ENCODE data around the gene SH3RF3.

Gene SH3RF3

DNA sequence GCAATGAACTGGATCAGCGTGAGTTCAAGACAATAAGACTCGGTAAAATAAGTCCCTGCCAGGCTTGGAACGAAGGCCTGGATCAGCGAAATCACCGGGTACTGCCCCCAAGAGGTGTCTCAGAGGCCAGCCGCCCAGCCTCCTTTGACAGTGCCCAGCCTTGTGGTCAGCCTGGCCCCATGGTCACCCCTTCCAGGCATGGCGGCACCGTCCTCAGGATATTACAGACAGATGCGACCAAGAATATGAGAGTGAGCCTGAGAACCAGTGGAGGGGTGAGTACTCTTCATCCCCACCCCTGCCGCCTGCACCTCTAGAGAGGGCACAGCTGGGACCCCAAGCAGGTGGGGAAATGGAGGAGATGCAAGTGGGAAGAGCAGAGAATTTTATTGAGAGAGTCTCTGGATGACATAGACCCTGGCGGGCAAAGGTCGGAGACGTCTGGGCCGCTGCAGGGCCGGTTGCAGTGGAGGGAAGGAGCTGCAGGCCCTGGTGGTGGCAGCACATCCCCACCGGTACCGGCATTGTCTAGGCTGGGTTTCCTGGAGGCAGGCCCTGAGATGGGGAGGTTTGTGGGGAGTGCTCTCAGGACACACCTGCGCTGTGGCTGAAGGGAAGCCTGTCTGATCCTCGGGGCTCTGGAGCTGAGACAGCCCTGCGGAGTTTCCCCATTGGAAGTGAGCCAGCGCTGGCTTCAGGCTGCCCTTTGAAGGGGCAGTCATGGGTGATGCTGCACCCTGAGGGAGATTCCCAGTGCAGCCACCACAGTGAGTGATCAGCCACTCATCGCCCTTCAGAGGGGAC, 294.8 kb downstream of the SH3RF3 start:
- DNase-seq = no peak

DNA sequence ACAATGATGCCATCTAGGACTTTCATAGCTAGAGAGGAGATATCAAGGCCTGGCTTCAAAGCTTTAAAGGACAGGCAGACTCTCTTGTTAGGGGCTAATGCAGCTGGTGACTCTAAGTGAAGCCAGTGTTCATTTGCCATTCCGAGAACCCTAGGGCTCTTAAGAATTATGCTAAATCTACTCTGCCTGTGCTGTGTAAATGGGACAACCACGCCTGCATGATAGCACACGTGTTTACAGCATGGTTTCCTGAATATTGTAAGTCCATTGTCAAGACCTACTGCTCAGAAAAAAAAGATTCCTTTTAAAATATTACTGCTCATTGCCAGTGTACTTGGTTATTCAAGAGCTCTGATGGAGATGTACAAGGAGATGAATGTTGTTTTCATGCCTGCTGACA, 296.4 kb downstream of the SH3RF3 start:
- no peak for DNase-seq

DNA sequence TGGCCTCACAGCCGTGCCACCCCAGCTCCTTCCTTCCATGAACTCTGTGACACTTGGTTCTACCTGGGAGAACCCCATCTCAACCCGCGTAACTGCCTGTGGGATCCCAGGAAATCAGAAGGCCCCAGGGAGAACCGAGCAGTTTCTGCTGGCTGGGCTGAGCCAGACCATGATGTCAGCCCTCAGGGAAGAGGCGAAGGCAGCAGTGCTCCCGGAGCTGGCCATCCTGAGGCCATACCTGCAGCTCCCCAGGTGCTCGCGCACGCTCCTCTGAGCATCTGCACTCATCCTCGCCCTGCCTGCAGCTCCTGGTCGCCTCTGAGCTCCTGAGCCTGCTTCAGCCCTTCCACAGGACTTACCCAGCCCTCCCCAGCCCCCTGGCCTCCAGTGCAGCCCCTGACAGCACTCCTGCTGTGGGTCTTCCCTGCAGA, 298.7 kb downstream of the SH3RF3 start:
- DNase-seq = no peak

DNA sequence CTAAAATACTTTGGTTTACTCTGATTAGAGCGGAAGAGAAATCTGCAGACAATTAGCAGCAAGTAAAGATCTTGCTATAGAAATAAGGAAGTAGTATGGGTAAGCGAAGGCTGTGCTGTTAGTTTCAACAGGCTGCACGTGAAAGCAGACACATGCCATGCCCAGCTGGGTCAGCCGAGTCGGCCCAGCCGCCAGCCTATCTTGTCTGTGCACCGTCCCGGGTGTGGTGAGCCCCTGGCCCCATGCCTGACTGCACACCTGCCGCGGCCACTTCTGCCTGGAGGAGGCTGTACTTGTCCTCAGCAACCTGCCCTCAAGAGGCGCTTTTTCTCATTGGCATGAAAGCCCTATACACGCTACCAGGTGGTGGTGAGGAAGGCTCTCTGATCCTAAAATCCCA, 299.3 kb downstream of the SH3RF3 start:
- DNase-seq = no peak

DNA sequence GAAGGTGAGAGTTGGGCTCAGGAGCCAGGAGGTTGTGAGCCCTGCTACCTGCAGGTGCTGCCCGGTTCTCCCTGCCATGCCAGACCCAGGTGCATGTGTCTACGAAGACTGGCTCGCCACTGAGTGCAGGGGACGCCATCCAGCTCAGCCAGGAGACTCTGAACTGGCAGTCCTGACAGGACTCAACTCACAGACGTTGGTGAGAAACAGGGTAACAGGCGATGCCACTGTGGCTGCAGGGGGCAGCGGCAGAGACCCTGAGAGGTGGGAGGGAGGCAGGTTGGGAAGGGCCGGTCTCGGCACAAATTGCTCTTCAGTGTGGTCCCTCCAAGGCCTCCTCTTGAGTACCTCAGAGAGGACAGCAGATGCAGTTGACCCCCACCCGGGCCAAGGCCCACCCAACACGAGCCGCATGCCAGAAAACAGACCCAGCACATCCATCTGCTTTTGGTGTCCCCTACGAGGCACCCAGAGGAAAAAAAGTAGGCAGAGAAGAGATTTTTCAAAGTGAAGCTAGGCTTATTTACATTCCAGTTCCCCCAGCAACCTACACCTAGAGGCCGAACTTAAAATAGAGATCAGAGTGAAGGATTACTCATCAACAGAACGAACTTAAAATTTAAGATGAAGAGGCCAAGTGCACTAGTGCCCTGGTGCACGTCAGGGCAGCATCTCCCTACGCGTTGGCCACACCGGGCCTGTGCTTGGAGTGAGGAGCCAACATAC, 300.0 kb downstream of the SH3RF3 start:
- no peak for DNase-seq

DNA sequence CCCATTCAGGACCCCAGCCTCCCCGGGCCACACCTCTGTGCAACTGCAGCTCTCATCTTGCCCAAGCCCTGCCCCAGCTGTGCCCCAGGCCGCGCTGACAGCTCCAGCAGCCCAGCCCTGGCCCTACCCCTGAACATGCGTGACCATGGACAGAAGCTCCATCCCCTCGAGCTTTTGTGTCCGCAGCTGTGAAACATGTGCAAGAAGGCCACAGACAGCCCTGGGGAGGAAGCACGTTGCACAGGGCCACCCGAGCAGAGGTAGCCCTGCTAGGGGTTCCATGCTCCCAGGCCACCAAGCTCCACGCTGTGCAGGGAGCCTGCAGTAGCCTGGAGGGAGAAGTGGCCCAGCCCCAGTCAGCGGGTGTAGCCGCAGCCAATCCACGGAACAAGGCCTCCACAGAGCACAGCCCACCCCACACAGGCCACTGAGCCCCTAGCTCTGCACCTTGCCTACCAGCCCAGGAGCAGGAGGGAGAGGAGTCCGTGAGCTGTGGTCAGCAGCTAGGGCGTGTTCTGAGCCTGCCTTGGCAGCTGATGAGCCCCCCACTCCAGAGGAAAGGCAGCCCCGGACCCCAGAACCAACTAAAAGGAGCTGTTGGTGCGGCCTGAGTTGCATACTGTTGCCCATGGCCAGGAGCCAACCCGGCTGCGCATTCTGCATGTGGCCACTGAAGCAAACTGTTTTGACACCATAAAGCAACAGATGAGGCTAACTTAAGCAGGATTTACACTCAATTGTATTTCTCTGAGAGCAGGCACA, 300.7 kb downstream of the SH3RF3 start:
- no peak for DNase-seq

DNA sequence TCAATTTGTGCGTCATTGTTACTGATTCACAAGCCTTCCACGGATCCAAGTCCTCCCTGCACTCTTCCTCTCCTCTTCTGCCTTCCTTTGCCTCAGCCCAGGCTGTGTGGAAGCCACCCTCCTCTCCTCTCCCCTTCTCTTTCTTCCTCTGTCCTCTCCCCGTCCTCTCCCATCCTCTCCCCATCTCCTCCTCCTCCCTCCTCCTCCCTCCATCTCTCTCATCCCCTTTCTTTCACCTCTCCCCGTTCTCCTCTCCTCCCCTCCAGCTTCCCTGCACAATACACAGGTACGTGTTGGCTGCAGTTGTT, 301.3 kb downstream of the SH3RF3 start:
- no peak for DNase-seq

DNA sequence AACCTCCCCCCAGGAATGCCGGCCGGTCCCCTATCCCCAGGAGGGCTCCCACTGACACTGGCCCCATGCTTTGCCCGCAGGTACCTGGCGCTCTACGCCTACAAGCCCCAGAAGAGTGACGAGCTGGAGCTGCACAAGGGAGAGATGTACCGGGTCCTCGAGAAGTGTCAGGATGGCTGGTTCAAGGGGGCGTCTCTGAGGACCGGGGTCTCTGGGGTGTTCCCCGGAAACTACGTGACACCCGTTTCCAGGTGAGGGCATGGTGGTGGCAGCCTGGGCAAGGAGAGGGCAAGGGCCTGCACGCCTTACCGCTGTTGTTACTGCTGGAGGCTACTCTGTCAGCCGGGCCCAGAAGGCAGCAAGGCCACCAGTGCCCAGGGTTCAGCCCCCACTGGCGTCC, 303.4 kb downstream of the SH3RF3 start:
- no peak for DNase-seq

DNA sequence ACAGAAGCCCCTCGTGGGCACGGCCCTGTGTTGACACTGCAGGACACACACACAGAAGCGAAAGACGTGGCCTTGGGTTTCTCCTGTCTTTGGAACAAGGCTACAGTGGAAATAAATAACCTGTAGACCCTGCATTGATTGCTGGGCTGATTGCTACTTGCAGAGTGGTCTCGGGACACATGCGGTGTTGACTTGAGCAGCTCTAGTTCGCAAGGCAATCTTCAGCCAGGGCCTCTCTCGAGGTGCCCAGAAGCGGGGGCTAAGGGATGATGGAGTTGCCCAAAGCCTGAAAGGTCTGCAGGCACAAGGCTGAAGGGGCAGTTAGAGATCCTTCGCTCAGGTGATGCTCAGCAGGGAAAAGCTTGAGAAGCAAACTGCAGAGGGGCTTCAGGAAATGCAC, 304.5 kb downstream of the SH3RF3 start:
- DNase-seq = no peak

DNA sequence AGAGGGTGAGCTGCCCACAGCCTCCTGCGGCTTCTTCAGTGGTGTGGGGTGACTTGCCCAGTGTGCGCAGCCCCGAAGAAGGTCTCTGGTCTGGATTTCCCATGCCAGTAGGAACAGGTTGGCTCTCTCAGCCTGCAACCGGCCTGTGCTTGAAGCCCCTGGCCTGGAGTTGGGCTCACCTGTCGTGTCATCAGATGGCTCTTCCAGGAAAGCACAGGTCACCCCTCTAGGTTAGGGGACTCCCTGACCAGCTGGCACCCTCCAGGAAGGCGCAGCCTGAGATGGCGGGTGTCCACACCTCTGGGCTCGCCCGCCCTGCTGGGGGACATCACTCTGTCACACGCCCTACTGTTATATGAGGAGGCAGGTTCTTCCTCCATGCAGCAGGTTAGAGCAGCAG, 304.9 kb downstream of the SH3RF3 start:
- no peak for DNase-seq

DNA sequence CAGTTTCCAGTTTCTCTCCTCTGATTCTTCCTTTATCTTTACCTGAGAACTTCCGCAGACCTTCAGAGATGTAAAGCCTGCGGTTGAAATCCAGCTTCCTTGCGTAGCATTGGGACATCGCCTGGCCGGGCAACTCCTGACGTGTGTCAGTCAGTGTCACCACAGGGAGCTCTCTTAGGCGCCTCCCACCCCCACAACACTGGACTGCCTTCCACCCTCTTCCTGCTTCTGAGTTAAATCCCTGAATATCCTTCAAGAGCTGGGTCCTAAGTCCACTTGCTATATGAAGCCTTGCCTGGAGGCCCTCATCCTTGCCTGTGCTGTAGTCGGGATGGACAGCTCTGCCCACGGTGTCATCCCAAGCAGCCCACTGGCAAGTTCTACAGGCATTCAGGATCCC, 305.3 kb downstream of the SH3RF3 start:
- DNase-seq = no peak

DNA sequence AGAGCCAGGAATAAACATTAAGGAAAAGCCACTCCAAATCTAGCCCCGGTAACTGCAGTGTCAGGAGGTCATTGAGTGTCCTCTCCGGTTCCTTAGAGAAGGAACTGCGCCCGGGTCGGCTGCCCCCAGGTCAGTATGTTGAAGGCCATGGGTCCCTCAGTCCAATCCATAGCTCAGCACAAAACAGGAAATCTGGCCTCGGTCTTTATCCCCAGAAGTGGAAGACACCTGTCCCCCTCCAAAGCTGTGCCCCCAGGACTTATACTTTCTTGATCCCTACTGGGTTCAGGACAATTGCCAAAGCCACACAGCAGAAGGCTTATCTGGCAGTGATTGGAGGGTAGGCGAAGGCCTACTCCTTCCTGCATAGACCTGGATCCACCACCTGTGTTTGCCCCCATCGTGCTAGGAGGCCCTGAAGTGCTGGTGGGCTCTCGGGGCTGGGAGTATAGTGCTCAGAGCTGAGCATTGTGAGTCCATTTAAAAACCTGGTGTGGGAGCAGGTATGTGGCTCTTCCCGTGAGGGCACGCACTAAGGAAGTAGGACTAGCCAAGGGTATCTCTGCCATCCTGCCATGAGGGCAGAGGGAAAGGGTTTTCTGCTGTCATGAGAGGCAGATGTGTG, 306.2 kb downstream of the SH3RF3 start:
- no peak for DNase-seq

DNA sequence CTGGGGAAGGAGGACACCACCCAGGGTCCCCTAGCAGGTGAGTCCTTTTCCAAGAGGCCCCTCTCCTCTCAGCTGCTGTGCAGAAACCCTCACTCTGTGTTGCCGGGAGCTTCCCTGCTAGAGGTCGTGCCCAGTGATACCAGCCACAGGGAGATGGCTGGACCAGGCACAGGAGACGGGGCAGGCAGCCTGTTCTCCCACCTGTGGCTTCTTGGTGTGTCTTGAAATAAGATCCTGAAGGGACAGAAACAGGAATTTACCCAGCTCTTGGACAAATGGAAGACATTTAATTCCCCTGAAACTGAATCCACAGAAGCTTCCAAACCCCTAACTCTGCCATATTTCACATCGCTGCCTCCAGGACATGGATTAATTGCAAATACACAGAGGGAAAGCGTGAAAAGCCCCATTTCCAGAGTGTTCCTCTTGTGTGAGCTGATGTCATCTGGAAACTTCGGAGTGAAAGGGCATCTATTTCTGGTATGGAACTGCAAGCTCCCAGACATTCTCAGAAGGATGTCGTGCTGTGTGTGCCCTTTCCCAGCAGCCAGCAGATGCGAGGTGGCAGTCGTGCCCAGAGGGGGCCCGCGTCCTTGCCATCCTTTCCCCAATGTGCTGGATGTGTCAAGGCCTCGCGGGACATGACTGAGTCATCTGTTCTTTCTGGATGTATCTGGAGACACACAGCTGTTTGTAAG, 307.0 kb downstream of the SH3RF3 start:
- DNase-seq = no peak

DNA sequence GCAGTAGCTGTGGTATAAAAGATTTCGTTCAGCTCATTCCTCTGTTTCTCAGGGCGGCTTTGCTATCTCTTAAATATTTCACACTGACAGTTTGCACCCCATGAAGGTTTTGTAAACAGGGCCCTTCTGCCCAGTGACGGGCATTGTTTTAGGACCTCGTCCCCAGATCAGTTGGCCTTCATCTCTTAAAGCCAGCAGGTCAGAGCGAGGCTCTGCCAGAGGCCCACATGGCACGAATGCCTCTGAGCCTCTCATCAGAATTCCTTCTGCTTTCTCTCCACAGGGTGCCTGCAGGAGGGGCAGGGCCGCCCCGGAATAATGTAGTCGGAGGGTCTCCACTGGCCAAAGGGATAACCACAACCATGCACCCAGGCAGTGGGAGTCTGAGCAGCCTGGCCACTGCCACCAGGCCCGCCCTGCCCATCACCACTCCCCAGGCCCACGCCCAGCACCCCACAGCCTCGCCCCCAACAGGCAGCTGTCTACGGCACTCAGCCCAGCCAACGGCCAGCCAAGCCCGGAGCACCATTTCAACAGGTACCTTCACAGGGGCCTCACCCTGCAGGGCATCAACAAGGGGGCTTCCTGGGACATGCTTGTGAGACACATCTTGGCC, 307.7 kb downstream of the SH3RF3 start:
- no peak for DNase-seq

DNA sequence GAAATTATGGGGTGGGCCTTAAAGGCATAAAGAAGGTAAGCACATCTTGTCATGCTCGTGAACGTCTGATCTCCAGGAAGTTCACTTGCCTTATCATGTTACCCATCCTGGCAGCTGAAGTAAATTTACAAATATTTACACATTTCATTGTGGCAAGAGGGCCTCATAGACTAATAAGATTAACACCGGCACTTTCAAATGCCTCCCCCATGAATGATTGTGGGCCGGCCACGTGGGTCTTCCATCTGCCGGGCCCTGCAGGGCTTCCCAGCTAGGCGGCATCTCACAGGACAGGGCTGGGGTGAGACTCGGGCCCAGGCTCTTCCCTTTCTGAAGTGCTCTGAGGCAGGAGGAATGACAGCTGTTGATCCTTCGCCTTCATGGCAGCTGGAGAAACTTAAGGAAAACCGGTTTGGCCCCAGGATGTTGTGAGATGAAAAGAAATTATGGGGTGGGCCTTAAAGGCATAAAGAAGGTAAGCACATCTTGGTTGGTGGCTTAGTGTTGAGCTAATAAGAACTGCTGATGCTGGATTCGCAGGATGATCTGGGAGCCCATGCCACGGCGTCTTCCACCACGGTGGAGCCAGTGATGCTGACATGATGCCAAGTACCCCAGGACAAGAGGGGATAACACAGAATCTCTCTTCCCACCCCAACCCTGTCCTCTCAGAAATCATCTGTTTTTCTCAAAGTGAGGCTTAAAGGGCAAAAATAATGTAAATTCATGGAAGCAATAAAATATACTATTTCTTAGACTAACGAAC, 308.5 kb downstream of the SH3RF3 start:
- DNase-seq = no peak

DNA sequence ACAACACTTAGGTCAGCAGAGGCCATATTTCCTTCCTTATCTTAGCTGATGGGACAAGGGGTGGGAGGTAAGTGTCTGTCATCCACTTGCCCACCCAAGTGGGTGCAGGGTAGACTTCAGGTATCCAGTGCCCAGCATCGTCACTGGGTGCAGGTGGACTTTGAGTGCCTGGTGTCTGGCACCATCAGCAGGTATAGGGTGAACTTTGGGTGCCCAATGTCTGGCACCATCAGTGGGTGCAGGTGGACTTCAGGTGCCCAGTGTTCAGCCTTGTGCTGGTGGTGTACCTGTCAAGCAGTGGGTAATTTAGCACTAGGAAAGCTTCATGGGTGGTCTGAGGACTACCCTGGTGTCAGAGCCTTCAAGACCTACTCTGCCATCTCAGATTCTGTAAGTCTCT, 309.1 kb downstream of the SH3RF3 start:
- no peak for DNase-seq

DNA sequence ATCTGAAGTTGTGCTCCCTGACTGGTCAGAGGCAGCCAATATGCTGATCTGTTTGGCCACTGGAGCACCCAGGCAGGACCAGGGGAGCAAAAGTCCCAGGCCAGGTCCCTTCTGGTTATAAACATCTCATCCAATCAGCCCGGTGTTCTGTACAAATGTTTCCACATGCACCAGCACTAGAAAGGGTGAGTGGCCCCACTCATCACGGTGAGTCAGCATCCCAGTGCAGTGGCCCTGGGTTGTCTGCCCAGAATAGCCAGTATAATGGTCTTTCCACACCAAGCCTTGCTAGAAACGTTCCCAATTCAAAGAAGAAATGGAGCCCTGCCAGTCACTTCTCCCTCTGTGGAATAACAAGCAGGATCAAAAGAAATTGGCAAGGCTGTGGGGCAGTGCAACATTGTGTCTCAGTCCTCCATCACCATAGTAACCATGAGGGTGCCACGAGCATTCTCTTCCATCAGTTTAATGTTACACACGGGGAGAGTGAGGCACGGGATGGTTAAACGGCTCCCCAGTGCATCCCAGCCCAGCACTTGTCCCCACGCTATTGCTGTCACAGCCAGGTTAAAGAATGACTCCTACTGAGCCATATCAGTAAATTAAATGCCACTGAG, 309.9 kb downstream of the SH3RF3 start:
- no peak for DNase-seq

DNA sequence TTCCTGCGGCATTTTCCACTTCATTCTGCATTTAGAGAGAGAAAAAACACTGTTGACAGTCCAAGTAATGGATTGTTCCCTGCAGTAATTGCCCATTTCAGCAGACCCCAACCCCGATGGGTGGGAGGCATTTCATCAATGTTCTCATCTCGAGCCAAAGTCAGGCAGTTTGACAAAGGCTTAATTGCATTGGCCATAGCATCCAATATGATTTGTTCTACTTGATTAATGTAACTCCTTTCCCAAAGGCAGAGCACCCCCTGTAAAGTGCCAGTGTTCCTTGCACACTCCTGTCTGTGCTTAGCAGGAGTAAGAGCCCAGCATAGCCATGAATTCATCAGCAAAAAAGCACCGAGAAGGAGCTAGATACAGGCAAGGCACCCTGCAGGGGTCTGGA, 310.4 kb downstream of the SH3RF3 start:
- no peak for DNase-seq

DNA sequence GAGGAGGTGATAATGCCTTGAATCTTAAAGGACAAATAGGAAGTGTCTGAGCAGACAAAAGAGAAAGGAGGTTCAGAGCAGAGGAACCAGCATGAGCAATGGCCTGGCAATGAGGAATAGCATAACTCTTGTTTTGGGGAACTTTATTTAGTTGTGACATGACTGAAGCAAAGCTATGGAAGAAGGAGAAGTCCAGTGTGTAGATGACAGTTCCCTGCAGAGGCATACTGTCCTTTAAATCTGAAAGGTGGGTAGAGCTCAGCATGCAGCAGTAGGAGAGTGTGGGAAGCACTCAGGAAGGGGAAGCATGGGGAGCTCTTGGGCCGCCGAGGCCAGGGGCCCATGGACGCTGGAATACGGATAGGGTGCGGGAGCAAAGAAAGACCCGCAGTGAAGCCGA, 311.0 kb downstream of the SH3RF3 start:
- DNase-seq = no peak

DNA sequence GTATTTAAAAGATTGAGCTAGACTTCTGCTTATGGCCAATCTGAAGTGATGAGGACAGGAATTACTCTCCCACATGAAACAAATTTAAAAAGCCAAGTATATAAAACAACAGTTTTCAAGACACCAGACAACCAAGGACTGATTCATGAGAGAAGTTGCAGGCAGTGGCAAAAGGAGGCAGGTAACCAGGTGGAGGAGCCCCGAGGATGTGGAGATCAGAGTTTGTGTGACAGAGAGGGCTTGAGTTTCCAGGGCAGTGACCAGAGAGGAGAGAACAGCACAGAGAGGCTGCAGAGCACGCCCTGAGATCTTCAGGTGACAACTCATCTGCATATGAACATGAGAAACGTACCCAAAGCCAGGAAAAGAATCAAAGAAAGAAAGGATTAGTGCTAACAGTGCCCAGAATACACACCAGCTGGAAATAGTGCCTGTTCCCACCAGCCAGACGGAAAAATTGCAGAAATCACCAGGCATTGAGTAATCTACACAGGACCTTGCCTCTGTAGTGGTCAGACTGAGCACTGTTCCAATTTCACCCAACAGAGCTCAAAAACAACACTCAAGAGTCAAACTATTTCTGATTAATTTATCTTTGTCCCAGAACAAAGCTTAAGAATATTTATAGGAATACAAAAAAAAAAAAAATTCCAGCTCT, 311.6 kb downstream of the SH3RF3 start:
- DNase-seq = no peak

Measured in CD4-positive, alpha-beta T cell treated with Interferon alpha-2 for 1 hour (primary cell).